Spleen (tissue), 11 donors: ENCODE measurements around the gene DCAF15. TPM values are rescaled to one million over a fixed set of nuclear protein-coding genes. Genes with fewer than 3 reads are reported as not detected.

Experiments
- DNase-seq: peaks from one replicate; pipeline ENCODE4 v3.0.0-alpha.2; 2020
- H3K27ac ChIP-seq, 8 donors: fragments of 200-600 bp; sonication (generic) in 7 of 8; 1 replicate in 4 of 8; 2 replicates in 4 of 8; pipeline versions ENCODE4 v1.5.0 to v1.8.0; 2016 to 2021; ENCODE audit warnings: inconsistent platforms in 4 of 8, mild to moderate bottlenecking in 4 of 8, moderate library complexity in 1 of 8
- H3K27me3 ChIP-seq, 7 donors: fragments of 200-600 bp; sonication (generic) in 6 of 7; replicated peaks in 1 of 7; 1 replicate in 4 of 7; 2 replicates in 3 of 7; pipeline versions ENCODE4 v1.5.0 to v1.8.0; 2016 to 2021; ENCODE audit warnings: inconsistent platforms in 3 of 7, mild to moderate bottlenecking in 1 of 7
- H3K36me3 ChIP-seq, 6 donors: fragments of 200-600 bp; sonication (generic) in 5 of 6; 1 replicate in 4 of 6; 2 replicates in 2 of 6; pipeline versions ENCODE4 v1.5.0 to v1.8.0; 2016 to 2021; ENCODE audit warnings: inconsistent platforms in 2 of 6
- H3K4me1 ChIP-seq, 6 donors: fragments of 200-600 bp; sonication (generic) in 5 of 6; 1 replicate in 3 of 6; 2 replicates in 3 of 6; pipeline versions ENCODE4 v1.5.0 to v1.8.0; 2016 to 2021; ENCODE audit warnings: inconsistent platforms in 3 of 6
- H3K4me3 ChIP-seq, 8 donors: fragments of 200-600 bp; sonication (generic) in 7 of 8; 1 replicate in 4 of 8; 2 replicates in 4 of 8; pipeline versions ENCODE4 v1.5.0 to v1.8.0; 2016 to 2021; ENCODE audit warnings: inconsistent platforms in 4 of 8, mild to moderate bottlenecking in 4 of 8, moderate library complexity in 2 of 8
- H3K9me3 ChIP-seq, 8 donors: fragments of 200-600 bp; sonication (generic) in 7 of 8; 1 replicate in 4 of 8; 2 replicates in 4 of 8; pipeline versions ENCODE4 v1.5.0 to v1.8.0; 2016 to 2021; ENCODE audit warnings: inconsistent platforms in 4 of 8
- POLR2A ChIP-seq, 3 donors: fragments of 450-650 bp; IDR thresholded peaks; one replicate each; pipeline ENCODE4 v1.5.1; 2017; ENCODE audit warnings: antibody characterized with exemption in 3 of 3, mild to moderate bottlenecking in 1 of 3
- POLR2AphosphoS5 ChIP-seq, 3 donors: sonication (generic); formaldehyde crosslinking; IDR thresholded peaks; one replicate each; pipeline ENCODE4 v1.5.1; 2017; ENCODE audit warnings: antibody characterized with exemption in 3 of 3
- WGBS, 5 donors: extraction: QIAGEN DNeasy Blood & Tissue Kit in 3 of 5; methylation state at CpG; one replicate each; pipeline versions ENCODE4 v1.1.5 to v1.1.7; 2013 to 2018; 5-methylcytosine and 5-hydroxymethylcytosine counted together
- intact Hi-C: fragments of 100-400 bp; cut with DNase I; formaldehyde crosslinking; loops from one replicate; pipeline ENCODE4 v1.15.0; 2023; ENCODE audit warnings: low total_unique reads
- polyA plus RNA-seq, 3 donors: library from polyadenylated mRNA; stranded (reverse); fragments of 200-250 nt; gene quantifications; one replicate each; pipeline ENCODE4 v1.2.1, GENCODE V29; 2013
- total RNA-seq, 7 donors: library from RNA; depleted of rRNA in 3 of 7; stranded (reverse); fragments of >200 nt in 3 of 7; fragmentation: NEBNext Ultra II Directional in 4 of 7; extraction: Animal tissue kit (Norgen Biotek cat#: 25700) in 4 of 7; gene quantifications; one replicate each; pipeline versions ENCODE4 v1.1.0 to v1.2.1, GENCODE V29; 2016 to 2021
- TF ChIP-seq, protein P1 (sequence below), 11 experiments: fragments of 200-600 bp in 7 of 11; fragments of 450-650 bp in 4 of 11; sonication (generic) in 4 of 11; IDR thresholded peaks in 8 of 11; conservative IDR thresholded peaks in 3 of 11; 1 replicate in 7 of 11; 2 replicates in 4 of 11; pipeline versions ENCODE4 v1.4.0 to v1.8.0; 2016 to 2021; ENCODE audit warnings: antibody characterized with exemption in 11 of 11, inconsistent platforms in 4 of 11, mild to moderate bottlenecking in 1 of 11
- donor health status: healthy with polysubstance abuse.
- donor health status: DM: no; HTN: no; CAD: no; lungs with moderate emphysema.
- donor health status: DM: no; HTN: no; CAD: no.
- donor health status: Bipolar disorder and iron deficiency.
- donor health status: healthy.
- donor health status: DM: no; HTN: no; CAD: no.
- donor health status: DM: yes; HTN: yes; CAD: no.

The DCAF15 gene
- total and polyA plus RNA-seq, 10 donors, result 27.7 to 84.9 (median 46.2) TPM

DNA sequence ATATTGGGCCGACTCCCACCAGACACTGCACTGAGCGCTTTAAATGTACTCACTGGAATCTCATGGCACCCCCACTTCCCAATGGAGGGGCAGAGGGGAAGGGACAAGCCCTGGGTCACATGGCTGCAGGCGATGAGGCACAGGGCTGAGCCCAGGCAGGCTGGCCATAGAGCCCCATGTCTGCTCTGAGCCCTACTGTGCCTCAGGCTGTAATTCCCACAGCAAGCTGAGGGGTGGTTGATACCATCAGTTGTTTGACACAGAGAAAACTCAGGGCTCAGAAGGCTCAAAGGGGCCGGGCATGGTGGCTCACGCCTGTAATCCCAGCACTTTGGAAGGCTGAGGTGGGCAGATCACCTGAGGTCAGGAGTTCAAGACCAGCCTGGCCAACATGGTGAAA lies 28.7 kb downstream of the DCAF15 start:
- Histone ChIP-seq H3K27me3 (no peaks in the 10 kb centered on the region), H3K36me3 (peaks cover 0 to 56% (median 6%) of the 10 kb centered on the region in 6 donors), H3K4me3 (no peak overlapping the region), H3K4me1 (peaks cover 18 to 85% (median 63%) of the 10 kb centered on the region in 6 donors), H3K9me3 (no peaks in the 10 kb centered on the region), H3K27ac (peak overlapping the region in 1 of 8 donors; percentile 24)
- WGBS, 5 donors, result 88 to 100% (median 94%) methylated on average over 4 to 5 of the region's 5 CpGs
- TF ChIP-seq, protein P1, sequence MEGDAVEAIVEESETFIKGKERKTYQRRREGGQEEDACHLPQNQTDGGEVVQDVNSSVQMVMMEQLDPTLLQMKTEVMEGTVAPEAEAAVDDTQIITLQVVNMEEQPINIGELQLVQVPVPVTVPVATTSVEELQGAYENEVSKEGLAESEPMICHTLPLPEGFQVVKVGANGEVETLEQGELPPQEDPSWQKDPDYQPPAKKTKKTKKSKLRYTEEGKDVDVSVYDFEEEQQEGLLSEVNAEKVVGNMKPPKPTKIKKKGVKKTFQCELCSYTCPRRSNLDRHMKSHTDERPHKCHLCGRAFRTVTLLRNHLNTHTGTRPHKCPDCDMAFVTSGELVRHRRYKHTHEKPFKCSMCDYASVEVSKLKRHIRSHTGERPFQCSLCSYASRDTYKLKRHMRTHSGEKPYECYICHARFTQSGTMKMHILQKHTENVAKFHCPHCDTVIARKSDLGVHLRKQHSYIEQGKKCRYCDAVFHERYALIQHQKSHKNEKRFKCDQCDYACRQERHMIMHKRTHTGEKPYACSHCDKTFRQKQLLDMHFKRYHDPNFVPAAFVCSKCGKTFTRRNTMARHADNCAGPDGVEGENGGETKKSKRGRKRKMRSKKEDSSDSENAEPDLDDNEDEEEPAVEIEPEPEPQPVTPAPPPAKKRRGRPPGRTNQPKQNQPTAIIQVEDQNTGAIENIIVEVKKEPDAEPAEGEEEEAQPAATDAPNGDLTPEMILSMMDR (IDR thresholded peaks at IDR 0.05 in 8 of 11, conservative IDR thresholded peaks at IDR 0.05 in 3 of 11), result no peak
- TF ChIP-seq POLR2A (IDR thresholded peaks at IDR 0.05) (no peak), POLR2AphosphoS5 (IDR thresholded peaks at IDR 0.05) (no peak)
- intact Hi-C loops, result no loop called here
- no peak for DNase-seq

DNA sequence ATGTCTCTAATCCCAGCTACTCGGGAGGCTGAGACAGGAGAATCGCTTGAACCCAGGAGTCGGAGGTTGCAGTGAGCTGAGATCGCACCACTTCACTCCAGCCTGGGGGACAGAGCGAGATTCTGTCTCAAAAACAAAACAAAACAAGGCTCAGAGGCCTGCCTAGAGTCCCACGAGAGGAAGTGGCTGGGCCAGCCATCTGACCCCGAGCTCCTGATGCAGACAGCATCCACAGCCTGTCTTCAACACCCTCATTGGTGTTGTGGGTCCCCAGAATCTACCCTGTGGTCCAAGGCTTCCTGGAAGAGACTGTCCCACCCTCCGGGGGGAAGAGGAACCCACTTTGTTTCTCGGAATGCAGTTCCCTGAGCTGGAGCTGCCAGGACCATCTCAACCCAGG lies 29.2 kb downstream of the DCAF15 start:
- Histone ChIP-seq H3K36me3 (peaks cover 0 to 52% (median 6%) of the 10 kb centered on the region in 6 donors), H3K9me3 (no peaks in the 10 kb centered on the region), H3K27me3 (no peaks in the 10 kb centered on the region), H3K4me1 (peaks cover 22 to 89% (median 68%) of the 10 kb centered on the region in 6 donors), H3K27ac (peak overlapping the region in 2 of 8 donors; percentile 0 to 24), H3K4me3 (no peak overlapping the region)
- WGBS, 5 donors, result 61 to 79% (median 74%) methylated on average over 7 to 9 of the region's 9 CpGs
- no peak for DNase-seq
- intact Hi-C loops, result no loop called here
- TF ChIP-seq POLR2AphosphoS5 (IDR thresholded peaks at IDR 0.05) (no peak), POLR2A (IDR thresholded peaks at IDR 0.05) (no peak)
- TF ChIP-seq, protein P1 (IDR thresholded peaks at IDR 0.05 in 8 of 11, conservative IDR thresholded peaks at IDR 0.05 in 3 of 11), result no peak

DNA sequence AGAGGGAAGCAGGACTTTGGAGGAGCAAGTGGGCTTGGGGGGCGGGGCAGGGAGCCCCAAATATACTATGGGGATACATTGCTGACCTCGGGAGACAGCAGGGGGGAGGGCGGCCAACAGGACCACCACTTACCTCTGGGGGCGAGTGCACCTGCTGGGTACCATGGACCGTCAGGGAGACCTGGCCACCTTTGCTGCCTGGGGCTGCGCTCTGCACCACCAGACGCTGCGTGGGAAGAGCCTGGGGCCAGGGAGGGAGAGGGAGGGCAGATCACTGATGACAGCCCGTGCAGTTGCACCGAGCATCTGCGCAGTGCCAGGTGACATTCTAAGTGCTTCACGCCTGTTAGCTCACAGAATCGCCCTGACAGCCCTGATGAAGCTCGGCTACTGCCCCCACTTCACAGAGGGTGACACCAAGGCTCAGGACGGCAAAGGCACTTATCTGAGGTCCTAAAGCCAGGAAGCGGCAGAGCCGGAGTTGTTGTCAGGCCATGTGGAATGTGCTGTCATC lies 29.7 kb downstream of the DCAF15 start:
- DNase-seq, result no peak
- peak overlapping the region in 2 of 8 donors; percentile 0 to 24 for H3K27ac ChIP-seq
- intact Hi-C loops, result no loop called here
- no peaks in the 10 kb centered on the region for H3K9me3 ChIP-seq
- no peak overlapping the region for H3K4me3 ChIP-seq
- WGBS, 5 donors, result 91 to 96% (median 95%) methylated on average over 7 to 17 of the region's 17 CpGs
- TF ChIP-seq POLR2AphosphoS5 (IDR thresholded peaks at IDR 0.05), result peak in 1 of 3 donors; percentile 31
- TF ChIP-seq, protein P1 (IDR thresholded peaks at IDR 0.05 in 8 of 11, conservative IDR thresholded peaks at IDR 0.05 in 3 of 11), result no peak
- H3K27me3 ChIP-seq, result no peaks in the 10 kb centered on the region
- peaks cover 0 to 46% (median 6%) of the 10 kb centered on the region in 6 donors for H3K36me3 ChIP-seq
- H3K4me1 ChIP-seq, result peaks cover 26 to 95% (median 73%) of the 10 kb centered on the region in 6 donors

DNA sequence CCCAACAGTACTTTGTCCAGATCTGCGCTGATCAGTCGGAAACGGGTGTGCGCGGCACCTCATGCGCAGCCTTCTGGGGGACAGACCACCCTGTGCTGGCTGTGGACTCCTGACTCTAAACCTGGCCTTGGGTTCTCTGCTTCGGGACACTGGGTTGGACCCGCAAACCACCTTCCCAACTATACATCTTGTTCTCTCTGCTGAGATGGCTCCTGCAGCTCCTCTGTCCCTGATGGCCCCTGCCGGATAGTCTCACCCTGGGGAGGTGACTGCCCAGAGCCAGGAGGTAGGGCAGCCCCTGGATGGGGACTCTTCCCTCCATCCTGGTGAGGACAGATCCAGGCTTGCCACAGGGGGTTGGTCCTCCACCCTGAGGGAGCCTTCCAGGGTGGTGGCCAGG lies 30.5 kb downstream of the DCAF15 start:
- no peaks in the 10 kb centered on the region for H3K27me3 ChIP-seq
- H3K27ac ChIP-seq, result peak overlapping the region in 5 of 8 donors; percentile 27 to 97 (median 55)
- TF ChIP-seq, protein P1 (IDR thresholded peaks at IDR 0.05 in 8 of 11, conservative IDR thresholded peaks at IDR 0.05 in 3 of 11), result no peak
- TF ChIP-seq POLR2AphosphoS5 (IDR thresholded peaks at IDR 0.05) (no peak), POLR2A (IDR thresholded peaks at IDR 0.05) (no peak)
- DNase-seq, result no peak
- intact Hi-C loops, result no loop called here
- 97 to 99% (median 98%) methylated on average over 9 of the region's 9 CpGs for WGBS, 5 donors
- no peak overlapping the region for H3K4me3 ChIP-seq
- H3K36me3 ChIP-seq, result peaks cover 0 to 39% (median 6%) of the 10 kb centered on the region in 6 donors
- no peaks in the 10 kb centered on the region for H3K9me3 ChIP-seq
- peaks cover 33 to 100% (median 81%) of the 10 kb centered on the region in 6 donors for H3K4me1 ChIP-seq
